Left ventricle myocardium inferior (tissue), 1 donor: Measurements from ENCODE around the gene RPUSD3. TPM values are rescaled to one million over a fixed set of nuclear protein-coding genes. Genes with fewer than 3 reads are reported as not detected.
"Not testable (repeated sequence)": the region's sequence is repeated elsewhere in the genome, so short reads cannot be mapped to it uniquely, and the experiment has no call there.

Experiments used
- DNase-seq: peaks from one replicate; pipeline ENCODE4 v3.0.0-alpha.2; 2020
- H3K27ac ChIP-seq: fragments of 200-600 bp; replicated peaks from 2 replicates; pipeline ENCODE4 v1.8.0; 2021
- H3K27me3 ChIP-seq: fragments of 200-600 bp; 2 replicates; pipeline ENCODE4 v1.8.0; 2021; ENCODE audit warnings: low read depth
- H3K36me3 ChIP-seq: fragments of 200-600 bp; 2 replicates; pipeline ENCODE4 v1.8.0; 2021
- H3K4me1 ChIP-seq: fragments of 200-600 bp; 2 replicates; pipeline ENCODE4 v1.8.0; 2021
- H3K4me3 ChIP-seq: fragments of 200-600 bp; 2 replicates; pipeline ENCODE4 v1.8.0; 2021; ENCODE audit warnings: mild to moderate bottlenecking, moderate library complexity
- H3K9me3 ChIP-seq: fragments of 200-600 bp; replicated peaks from 2 replicates; pipeline ENCODE4 v1.8.0; 2021
- intact Hi-C: fragments of 100-400 bp; cut with micrococcal nuclease; formaldehyde crosslinking; loops from one replicate; pipeline ENCODE4 v1.11.0; 2022
- total RNA-seq: library from RNA; stranded (reverse); fragmentation: NEBNext Ultra II Directional; extraction: Animal tissue kit (Norgen Biotek cat#: 25700); gene quantifications from one replicate; pipeline ENCODE4 v1.2.1, GENCODE V29; 2021
- TF ChIP-seq, protein P1 (sequence below): fragments of 200-600 bp; IDR thresholded peaks from 2 replicates; pipeline ENCODE4 v1.8.0; 2021; ENCODE audit warnings: antibody characterized with exemption, mild to moderate bottlenecking, borderline replicate concordance
- donor health status: DM: no; HTN: yes; CAD: no; lungs with severe emphysema.

RPUSD3 gene
- total RNA-seq, 1 donor from 2014 or later = 35.7 TPM

DNA sequence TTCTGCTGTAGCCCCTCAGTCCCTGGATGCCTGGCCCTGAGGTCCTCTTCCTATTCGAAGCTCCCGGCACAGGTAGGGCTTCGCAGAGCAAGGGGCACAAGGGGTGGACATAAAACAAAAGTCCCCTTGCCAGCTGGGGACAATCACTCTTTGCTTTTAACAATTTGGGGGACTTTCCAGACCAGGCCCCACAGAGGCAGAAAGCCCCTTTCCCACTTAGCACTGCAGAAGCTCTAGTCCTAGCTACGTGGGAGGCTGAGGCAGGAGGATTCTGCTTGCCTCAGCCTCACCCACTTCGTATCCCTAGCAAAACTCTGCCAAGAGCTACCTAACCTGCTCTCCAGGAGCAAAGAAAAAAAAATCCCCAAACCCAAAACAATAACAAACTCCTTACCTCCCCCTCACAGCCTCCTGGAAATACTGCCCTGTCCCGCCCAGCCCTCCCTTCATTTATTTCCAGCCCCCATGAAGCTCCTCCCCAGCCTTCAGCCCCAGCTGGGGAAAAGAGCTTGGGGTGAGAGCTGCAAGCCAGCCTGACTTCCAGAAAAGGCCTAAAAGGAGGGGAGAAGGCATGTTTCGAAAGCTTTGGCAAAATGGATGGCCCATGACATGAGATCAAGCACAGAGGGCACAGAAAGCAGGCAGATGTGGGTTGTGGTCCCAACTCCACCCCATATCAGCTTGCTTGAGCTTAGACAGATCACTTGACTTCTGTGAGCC is 36.2 kb upstream of the RPUSD3 start, which contains the start of gene CIDEC:
TSS of gene CIDEC (minus strand) at position 424 of the 720 bp plus-strand sequence. CDS start 1,767 bp downstream, outside the sequence.
- H3K27ac ChIP-seq = no peak within 1 kb of the TSS
- DNase-seq = no peak
- H3K9me3 ChIP-seq = no peaks in the 10 kb centered on the region
- TF ChIP-seq, protein P1, sequence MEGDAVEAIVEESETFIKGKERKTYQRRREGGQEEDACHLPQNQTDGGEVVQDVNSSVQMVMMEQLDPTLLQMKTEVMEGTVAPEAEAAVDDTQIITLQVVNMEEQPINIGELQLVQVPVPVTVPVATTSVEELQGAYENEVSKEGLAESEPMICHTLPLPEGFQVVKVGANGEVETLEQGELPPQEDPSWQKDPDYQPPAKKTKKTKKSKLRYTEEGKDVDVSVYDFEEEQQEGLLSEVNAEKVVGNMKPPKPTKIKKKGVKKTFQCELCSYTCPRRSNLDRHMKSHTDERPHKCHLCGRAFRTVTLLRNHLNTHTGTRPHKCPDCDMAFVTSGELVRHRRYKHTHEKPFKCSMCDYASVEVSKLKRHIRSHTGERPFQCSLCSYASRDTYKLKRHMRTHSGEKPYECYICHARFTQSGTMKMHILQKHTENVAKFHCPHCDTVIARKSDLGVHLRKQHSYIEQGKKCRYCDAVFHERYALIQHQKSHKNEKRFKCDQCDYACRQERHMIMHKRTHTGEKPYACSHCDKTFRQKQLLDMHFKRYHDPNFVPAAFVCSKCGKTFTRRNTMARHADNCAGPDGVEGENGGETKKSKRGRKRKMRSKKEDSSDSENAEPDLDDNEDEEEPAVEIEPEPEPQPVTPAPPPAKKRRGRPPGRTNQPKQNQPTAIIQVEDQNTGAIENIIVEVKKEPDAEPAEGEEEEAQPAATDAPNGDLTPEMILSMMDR = no peak
- no peaks in the 10 kb centered on the region for H3K27me3 ChIP-seq
- H3K36me3 ChIP-seq = no peaks in the 10 kb centered on the region
- intact Hi-C loops = no loop called here
- no peak within 1 kb of the TSS for H3K4me3 ChIP-seq
- H3K4me1 ChIP-seq = no peaks in the 10 kb centered on the region

DNA sequence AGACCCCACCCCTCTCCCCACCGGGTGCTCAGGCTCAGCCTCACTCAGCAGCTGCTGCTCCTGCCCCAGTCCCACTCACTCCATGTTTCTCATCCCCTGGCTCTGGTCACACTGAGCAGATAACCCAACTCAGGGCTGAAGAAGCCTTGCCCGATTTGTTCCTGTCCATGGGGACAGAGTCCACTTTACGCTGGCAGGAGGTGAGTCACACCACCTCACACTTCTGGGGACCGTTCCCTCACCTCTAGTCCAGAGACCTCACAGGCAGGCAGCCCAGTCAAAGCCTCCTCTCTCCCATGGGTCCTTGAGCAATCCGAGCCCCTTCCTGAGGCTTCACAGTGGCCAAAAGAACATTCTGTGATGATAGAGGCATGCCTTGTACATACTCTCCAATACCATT is 34.9 kb upstream of the RPUSD3 start:
- Histone ChIP-seq H3K4me3 (no peak overlapping the region), H3K4me1 (no peaks in the 10 kb centered on the region)
- no peak for DNase-seq

DNA sequence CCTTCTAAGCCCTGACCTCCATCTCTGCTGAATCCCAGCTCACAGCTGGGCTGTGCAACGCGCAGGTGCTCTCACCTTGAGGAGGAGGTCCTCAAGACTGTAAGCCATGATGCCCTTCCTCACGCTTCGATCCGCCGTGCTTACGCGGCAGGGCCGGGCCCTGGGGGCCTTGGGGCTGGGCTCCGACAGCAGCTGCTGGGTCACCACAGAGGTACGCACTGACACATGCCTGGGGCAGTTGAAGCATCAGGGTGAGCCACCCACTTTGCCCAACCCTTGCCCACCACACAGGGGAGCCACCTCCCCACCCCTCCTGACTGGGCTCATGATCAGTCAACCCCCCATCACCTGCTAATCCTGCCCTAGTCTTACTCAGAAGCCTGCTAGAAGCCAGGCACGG is 33.2 kb upstream of the RPUSD3 start:
- no peak for DNase-seq
- H3K4me3 ChIP-seq = no peak overlapping the region
- intact Hi-C loops = no loop called here
- no peaks in the 10 kb centered on the region for H3K4me1 ChIP-seq
- H3K27ac ChIP-seq = no peak overlapping the region
- no peaks in the 10 kb centered on the region for H3K9me3 ChIP-seq
- H3K27me3 ChIP-seq = no peaks in the 10 kb centered on the region
- no peaks in the 10 kb centered on the region for H3K36me3 ChIP-seq
- TF ChIP-seq, protein P1 = no peak

More for the DNA sequence above, 34.9 kb upstream of the RPUSD3 start:
- Histone ChIP-seq H3K36me3 (no peaks in the 10 kb centered on the region), H3K27ac (no peak overlapping the region), H3K9me3 (no peaks in the 10 kb centered on the region), H3K27me3 (no peaks in the 10 kb centered on the region)
- intact Hi-C loops = no loop called here
- TF ChIP-seq, protein P1 = no peak

DNA sequence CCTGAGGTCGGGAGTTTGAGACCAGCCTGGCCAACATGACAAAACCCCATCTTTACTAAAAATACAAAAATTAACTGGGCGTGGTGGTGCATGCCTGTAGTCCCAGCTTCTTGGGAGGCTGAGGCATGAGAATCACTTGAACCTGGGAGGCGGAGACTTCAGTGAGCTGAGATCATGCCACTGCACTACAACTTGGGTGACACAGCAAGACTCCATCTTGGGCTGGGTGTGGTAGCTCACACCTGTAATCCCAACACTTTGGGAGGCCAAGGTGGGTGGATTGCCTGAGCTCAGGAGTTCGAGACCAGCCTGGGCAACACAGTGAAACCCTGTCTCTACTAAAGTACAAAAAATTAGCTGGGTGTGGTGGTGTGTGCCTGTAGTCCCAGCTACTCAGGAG is 32.4 kb upstream of the RPUSD3 start:
- H3K27me3 ChIP-seq, intact Hi-C loops: not testable (repeated sequence)

DNA sequence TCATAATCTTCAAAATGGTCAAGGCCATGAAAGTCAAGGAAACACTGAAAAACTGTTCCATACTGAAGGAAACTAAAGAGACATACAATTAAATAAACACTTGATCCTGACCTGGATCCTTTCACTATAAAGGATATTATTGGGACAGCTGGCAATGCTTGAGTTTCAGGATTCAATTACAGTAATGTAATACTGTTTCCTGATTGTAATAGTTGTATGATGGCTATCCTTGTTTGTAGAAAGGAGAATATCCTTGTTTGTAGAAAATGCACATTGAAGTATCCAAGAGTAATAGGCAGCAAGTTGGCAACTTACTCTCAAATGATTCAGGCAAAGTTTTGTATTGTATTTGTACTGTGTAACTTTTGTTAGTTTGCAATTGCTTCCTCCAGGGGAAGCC is 31.6 kb upstream of the RPUSD3 start:
- TF ChIP-seq, protein P1 = no peak
- H3K27me3 ChIP-seq = no peaks in the 10 kb centered on the region
- intact Hi-C loops = no loop called here
- H3K9me3 ChIP-seq = no peaks in the 10 kb centered on the region
- H3K36me3 ChIP-seq = no peaks in the 10 kb centered on the region
- no peaks in the 10 kb centered on the region for H3K4me1 ChIP-seq
- DNase-seq = no peak
- H3K27ac ChIP-seq = no peak overlapping the region
- no peak overlapping the region for H3K4me3 ChIP-seq

More for the DNA sequence above, 32.4 kb upstream of the RPUSD3 start:
- not testable (repeated sequence) for H3K4me3 ChIP-seq, H3K4me1 ChIP-seq, H3K9me3 ChIP-seq, H3K36me3 ChIP-seq, H3K27ac ChIP-seq, DNase-seq

DNA sequence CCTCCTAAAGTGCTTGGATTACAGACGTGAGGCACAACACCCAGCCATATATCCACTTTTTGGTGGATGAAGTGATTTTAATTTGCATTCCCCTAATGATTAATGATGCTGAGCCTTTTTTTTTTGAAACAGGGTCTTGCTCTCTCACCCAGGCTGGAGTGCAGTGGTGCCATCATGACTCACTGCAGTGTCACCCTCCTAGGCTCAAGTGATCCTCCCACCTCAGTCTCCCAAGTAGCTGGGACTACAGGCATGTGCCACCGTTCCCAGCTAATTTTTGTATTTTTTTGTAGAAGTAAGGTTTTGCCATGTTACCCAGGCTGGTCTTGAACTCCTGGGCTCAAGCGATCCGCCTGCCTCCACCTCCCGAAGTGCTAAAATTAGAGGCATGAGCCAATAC is 28.3 kb upstream of the RPUSD3 start:
- intact Hi-C loops, H3K36me3 ChIP-seq, H3K4me3 ChIP-seq, H3K9me3 ChIP-seq, H3K4me1 ChIP-seq, H3K27ac ChIP-seq, H3K27me3 ChIP-seq, DNase-seq: not testable (repeated sequence)
